Lung (tissue), 12 donors: ENCODE measurements around the gene NUDT6. TPM values are rescaled to one million over a fixed set of nuclear protein-coding genes. Genes with fewer than 3 reads are reported as not detected.
"Not testable (repeated sequence)": the region's sequence is repeated elsewhere in the genome, so short reads cannot be mapped to it uniquely, and the experiment has no call there.

Experiments
- ATAC-seq: fragments of 200-7000 bp; cut with Tn5 transposase; one replicate; pipeline ENCODE4 v1.9.1; 2020; ENCODE audit warnings: moderate number of reproducible peaks; ENCODE audit not compliant: insufficient read depth, low FRiP score
- DNase-seq, 3 donors: peaks; one replicate each; pipeline ENCODE4 v3.0.0-alpha.2; 2013 to 2017
- H3K27ac ChIP-seq, 2 donors: one replicate each; pipeline ENCODE4 v1.5.1; 2013; ENCODE audit warnings: mild to moderate bottlenecking in 2 of 2, moderate library complexity in 2 of 2, control low read depth in 1 of 2, inconsistent platforms in 1 of 2, low read depth in 1 of 2, low read length in 1 of 2
- H3K27me3 ChIP-seq, 3 donors: one replicate each; pipeline ENCODE4 v1.5.1; 2013; ENCODE audit warnings: low read length in 2 of 3; ENCODE audit not compliant: control insufficient read depth in 3 of 3, insufficient read depth in 3 of 3
- H3K36me3 ChIP-seq, 4 donors: one replicate each; pipeline ENCODE4 v1.5.1; 2013; ENCODE audit warnings: low read length in 4 of 4, mild to moderate bottlenecking in 1 of 4, moderate library complexity in 1 of 4; ENCODE audit not compliant: control insufficient read depth in 4 of 4, insufficient read depth in 4 of 4
- H3K4me1 ChIP-seq, 5 donors: one replicate each; pipeline ENCODE4 v1.5.1; 2013; ENCODE audit warnings: low read length in 5 of 5, mild to moderate bottlenecking in 2 of 5, moderate library complexity in 1 of 5; ENCODE audit not compliant: control insufficient read depth in 5 of 5, insufficient read depth in 5 of 5
- H3K4me3 ChIP-seq: one replicate; pipeline ENCODE4 v1.5.1; 2013; ENCODE audit warnings: mild to moderate bottlenecking, control low read depth, moderate library complexity
- H3K9ac ChIP-seq, 2 donors: one replicate each; pipeline ENCODE4 v1.5.1; 2013; ENCODE audit warnings: low read length in 2 of 2, control low read depth in 1 of 2; ENCODE audit not compliant: insufficient read depth in 1 of 2
- H3K9me3 ChIP-seq, 4 donors: one replicate each; pipeline ENCODE4 v1.5.1; 2013; ENCODE audit warnings: low read length in 3 of 4, mild to moderate bottlenecking in 1 of 4, moderate library complexity in 1 of 4; ENCODE audit not compliant: control insufficient read depth in 4 of 4, insufficient read depth in 3 of 4
- CTCF ChIP-seq: IDR thresholded peaks from 2 replicates; pipeline ENCODE4 v1.5.1; 2012; ENCODE audit warnings: mild to moderate bottlenecking; ENCODE audit errors: control extremely low read depth, extremely low read depth
- WGBS, 2 donors: extraction: QIAGEN DNeasy Blood & Tissue Kit; methylation state at CpG; one replicate each; pipeline ENCODE4 v1.1.7; 2013; 5-methylcytosine and 5-hydroxymethylcytosine counted together
- polyA plus RNA-seq, 2 donors: library from polyadenylated mRNA; stranded (reverse); fragments of 200-250 nt; gene quantifications; one replicate each; pipeline ENCODE4 v1.2.1, GENCODE V29; 2013
- total RNA-seq, 2 donors: library from RNA; depleted of rRNA in 1 of 2; stranded (reverse); fragments of >200 nt in 1 of 2; gene quantifications; one replicate each; pipeline ENCODE4 v1.2.1, GENCODE V29; 2014 to 2021
- donor health status: control.
- donor health status: control.
- donor health status: Bipolar disorder and iron deficiency.
- donor health status: healthy.
- donor health status: DM: yes; HTN: yes; CAD: no.

The NUDT6 gene
- total and polyA plus RNA-seq, 4 donors: 3.8 to 9.2 (median 6.7) TPM

- TF ChIP-seq CTCF: no peak
- H3K36me3 ChIP-seq: peaks cover 17 to 33% (median 31%) of the 10 kb centered on the region in 4 donors
- no peak overlapping the region for H3K4me3 ChIP-seq
- DNase-seq: no peak
- no peak for ATAC-seq
- H3K9me3 ChIP-seq: peaks cover 0 to 3% (median 0%) of the 10 kb centered on the region in 4 donors
- no peaks in the 10 kb centered on the region for H3K27me3 ChIP-seq
- no peak overlapping the region for H3K9ac ChIP-seq
- H3K4me1 ChIP-seq: no peaks in the 10 kb centered on the region
- no peak overlapping the region for H3K27ac ChIP-seq
- WGBS, 2 donors: 95 to 96% methylated on average over 4 of the region's 4 CpGs
These were observed 26.3 kb upstream of the NUDT6 start for GRCh38 chr4:122948671-122949070.

GRCh38 chr4:122946142-122946541 is 23.7 kb upstream of the NUDT6 start:
- no peak for TF ChIP-seq CTCF
- H3K9me3 ChIP-seq: no peaks in the 10 kb centered on the region
- no peak overlapping the region for H3K9ac ChIP-seq
- H3K4me3 ChIP-seq: no peak overlapping the region
- no peaks in the 10 kb centered on the region for H3K4me1 ChIP-seq
- peaks cover 17% of the 10 kb centered on the region in 4 donors for H3K36me3 ChIP-seq
- H3K27me3 ChIP-seq: no peaks in the 10 kb centered on the region
- DNase-seq: no peak
- H3K27ac ChIP-seq: no peak overlapping the region
- 97 to 100% methylated on average over 1 of the region's 1 CpG for WGBS, 2 donors
- ATAC-seq: no peak

GRCh38 chr4:122945136-122945535 is 22.7 kb upstream of the NUDT6 start:
- not testable (repeated sequence) for ATAC-seq, H3K27me3 ChIP-seq, H3K4me3 ChIP-seq, H3K4me1 ChIP-seq, H3K9ac ChIP-seq, H3K9me3 ChIP-seq, DNase-seq, H3K27ac ChIP-seq
- H3K36me3 ChIP-seq: peaks cover 10 to 17% (median 13%) of the 10 kb centered on the region in 4 donors
- WGBS, 2 donors: 87 to 90% methylated on average over 8 to 14 of the region's 17 CpGs

- Histone ChIP-seq H3K4me3 (no peak overlapping the region), H3K4me1 (no peaks in the 10 kb centered on the region), H3K27ac (no peak overlapping the region), H3K36me3 (peaks cover 8 to 35% (median 23%) of the 10 kb centered on the region in 4 donors), H3K9ac (no peak overlapping the region), H3K27me3 (no peaks in the 10 kb centered on the region), H3K9me3 (no peaks in the 10 kb centered on the region)
- ATAC-seq (no peak), DNase-seq (no peak)
- TF ChIP-seq CTCF: no peak
These were observed 10.4 kb upstream of the NUDT6 start for GRCh38 chr4:122932763-122933162.
